ENCODE data around the gene ABCA6. TPM values are rescaled to one million over a fixed set of nuclear protein-coding genes. Genes with fewer than 3 reads are reported as not detected.

ABCA6 gene
- total RNA-seq, 2 donors from 2014 or later, result not detected

GRCh38 chr17:69065113-69065512, 76.6 kb downstream of the ABCA6 start:
- Mint-ChIP-seq H3K4me1 (peaks cover 10% of the 10 kb centered on the region), H3K9me3 (no peaks in the 10 kb centered on the region), H3K4me3 (no peak overlapping the region), H3K36me3 (ENCODE audit: low read depth) (no peaks in the 10 kb centered on the region), H3K27me3 (ENCODE audit: insufficient read depth) (peaks cover 13% of the 10 kb centered on the region), H3K27ac (no peak overlapping the region)
- no peak overlapping the region for H3K27ac ChIP-seq (ENCODE audit: low read depth, low read length)
- no peaks in the 10 kb centered on the region for H3K9me3 ChIP-seq (ENCODE audit: control insufficient read depth, low read length)
- H3K27me3 ChIP-seq (ENCODE audit: control insufficient read depth, insufficient read depth, low read length, poor library complexity, severe bottlenecking), result peaks cover 24% of the 10 kb centered on the region
- no peak for TF ChIP-seq CTCF (conservative IDR thresholded peaks at IDR 0.05)
- H3K4me3 ChIP-seq (ENCODE audit: low read length), result no peak overlapping the region
- DNase-seq, result no peak
- no peak overlapping the region for H3K9ac ChIP-seq (ENCODE audit: extremely low read depth, low read length, poor library complexity, severe bottlenecking)
- no peaks in the 10 kb centered on the region for H3K4me1 ChIP-seq (ENCODE audit: control insufficient read depth, insufficient read depth, low read length)
- no peaks in the 10 kb centered on the region for H3K36me3 ChIP-seq (ENCODE audit: control insufficient read depth, insufficient read depth, low read length)

GRCh38 chr17:69064476-69064875, 77.2 kb downstream of the ABCA6 start:
- Histone ChIP-seq H3K4me3 (ENCODE audit: low read length) (no peak overlapping the region), H3K9me3 (ENCODE audit: control insufficient read depth, low read length) (no peaks in the 10 kb centered on the region), H3K36me3 (ENCODE audit: control insufficient read depth, insufficient read depth, low read length) (no peaks in the 10 kb centered on the region), H3K27ac (ENCODE audit: low read depth, low read length) (no peak overlapping the region), H3K9ac (ENCODE audit: extremely low read depth, low read length, poor library complexity, severe bottlenecking) (no peak overlapping the region), H3K27me3 (ENCODE audit: control insufficient read depth, insufficient read depth, low read length, poor library complexity, severe bottlenecking) (peaks cover 30% of the 10 kb centered on the region), H3K4me1 (ENCODE audit: control insufficient read depth, insufficient read depth, low read length) (no peaks in the 10 kb centered on the region)
- H3K27ac Mint-ChIP-seq, result no peak overlapping the region
- no peaks in the 10 kb centered on the region for H3K36me3 Mint-ChIP-seq (ENCODE audit: low read depth)
- H3K9me3 Mint-ChIP-seq, result no peaks in the 10 kb centered on the region
- 80% methylated on average over 1 of the region's 1 CpG; no CpG with 5 or more reads in 1 of the 2 experiments for WGBS, 2 experiments (ENCODE audit: insufficient coverage in 1 of 2, insufficient read length in 1 of 2)
- no peak for DNase-seq
- H3K4me3 Mint-ChIP-seq, result no peak overlapping the region
- H3K4me1 Mint-ChIP-seq, result peaks cover 10% of the 10 kb centered on the region
- peaks cover 13% of the 10 kb centered on the region for H3K27me3 Mint-ChIP-seq (ENCODE audit: insufficient read depth)
- TF ChIP-seq CTCF (conservative IDR thresholded peaks at IDR 0.05), result no peak

GRCh38 chr17:69064001-69064400, 77.7 kb downstream of the ABCA6 start:
- no peak overlapping the region for H3K27ac Mint-ChIP-seq
- DNase-seq, result no peak
- TF ChIP-seq CTCF (conservative IDR thresholded peaks at IDR 0.05), result no peak
- H3K4me1 ChIP-seq (ENCODE audit: control insufficient read depth, insufficient read depth, low read length), result no peaks in the 10 kb centered on the region
- H3K27me3 ChIP-seq (ENCODE audit: control insufficient read depth, insufficient read depth, low read length, poor library complexity, severe bottlenecking), result peaks cover 32% of the 10 kb centered on the region
- 88 to 100% methylated on average over 1 to 2 of the region's 2 CpGs for WGBS, 2 experiments (ENCODE audit: insufficient coverage in 1 of 2, insufficient read length in 1 of 2)
- H3K4me1 Mint-ChIP-seq, result peaks cover 5% of the 10 kb centered on the region
- H3K9ac ChIP-seq (ENCODE audit: extremely low read depth, low read length, poor library complexity, severe bottlenecking), result no peak overlapping the region
- H3K36me3 ChIP-seq (ENCODE audit: control insufficient read depth, insufficient read depth, low read length), result no peaks in the 10 kb centered on the region
- peaks cover 16% of the 10 kb centered on the region for H3K27me3 Mint-ChIP-seq (ENCODE audit: insufficient read depth)
- H3K9me3 ChIP-seq (ENCODE audit: control insufficient read depth, low read length), result no peaks in the 10 kb centered on the region
- H3K4me3 ChIP-seq (ENCODE audit: low read length), result no peak overlapping the region
- H3K4me3 Mint-ChIP-seq, result no peak overlapping the region
- H3K27ac ChIP-seq (ENCODE audit: low read depth, low read length), result no peak overlapping the region
- H3K36me3 Mint-ChIP-seq (ENCODE audit: low read depth), result no peaks in the 10 kb centered on the region
- no peaks in the 10 kb centered on the region for H3K9me3 Mint-ChIP-seq
